ENCODE results near the gene SERGEF.

Gene SERGEF

GRCh38 chr11:17991783-17992433, 20.9 kb downstream of the SERGEF start:
- Histone ChIP-seq H3K36me3 (ENCODE audit: control insufficient read depth, insufficient read depth, low read length) (no peaks in the 10 kb centered on the region), H3K4me3 (ENCODE audit: low read depth, low read length) (no peak overlapping the region)

GRCh38 chr11:17989306-17989705, 23.5 kb downstream of the SERGEF start:
- Histone ChIP-seq H3K27me3 (ENCODE audit: control insufficient read depth, insufficient read depth, low read length) (no peaks in the 10 kb centered on the region), H3K79me2 (no peaks in the 10 kb centered on the region), H3K9ac (no peak overlapping the region), H3K4me3 (ENCODE audit: low read depth, low read length) (no peak overlapping the region), H3K36me3 (ENCODE audit: control insufficient read depth, insufficient read depth, low read length) (no peaks in the 10 kb centered on the region), H2AFZ (no peak overlapping the region), H3K9me3 (ENCODE audit: control insufficient read depth, low read length) (no peaks in the 10 kb centered on the region), H3K4me2 (ENCODE audit: low read length) (no peak overlapping the region), H3K27ac (no peak overlapping the region), H3K4me1 (peaks cover 5% of the 10 kb centered on the region)
- no peak for TF ChIP-seq CTCF (IDR thresholded peaks at IDR 0.05)

More at GRCh38 chr11:17991783-17992433, 20.9 kb downstream of the SERGEF start:
- Histone ChIP-seq H3K9ac (no peak overlapping the region), H2AFZ (no peak overlapping the region), H3K79me2 (no peaks in the 10 kb centered on the region), H3K9me3 (ENCODE audit: control insufficient read depth, low read length) (no peaks in the 10 kb centered on the region), H3K4me1 (no peaks in the 10 kb centered on the region), H3K4me2 (ENCODE audit: low read length) (no peak overlapping the region), H3K27me3 (ENCODE audit: control insufficient read depth, insufficient read depth, low read length) (no peaks in the 10 kb centered on the region), H3K27ac (no peak overlapping the region)
- TF ChIP-seq CTCF (IDR thresholded peaks at IDR 0.05): peak; percentile 69

- no peak overlapping the region for H3K4me3 ChIP-seq (ENCODE audit: low read depth, low read length)
- no peak overlapping the region for H3K27ac ChIP-seq
- no peak for TF ChIP-seq CTCF (IDR thresholded peaks at IDR 0.05)
- H3K36me3 ChIP-seq (ENCODE audit: control insufficient read depth, insufficient read depth, low read length): no peaks in the 10 kb centered on the region
- H3K27me3 ChIP-seq (ENCODE audit: control insufficient read depth, insufficient read depth, low read length): no peaks in the 10 kb centered on the region
- H3K4me2 ChIP-seq (ENCODE audit: low read length): no peak overlapping the region
- peaks cover 5% of the 10 kb centered on the region for H3K4me1 ChIP-seq
- no peak overlapping the region for H2AFZ ChIP-seq
- no peak overlapping the region for H3K9ac ChIP-seq
- no peaks in the 10 kb centered on the region for H3K79me2 ChIP-seq
- no peaks in the 10 kb centered on the region for H3K9me3 ChIP-seq (ENCODE audit: control insufficient read depth, low read length)
These were observed 24.4 kb downstream of the SERGEF start for GRCh38 chr11:17988465-17988864.

- TF ChIP-seq CTCF (IDR thresholded peaks at IDR 0.05): no peak
- H3K4me3 ChIP-seq (ENCODE audit: low read depth, low read length): no peak overlapping the region
- no peak overlapping the region for H3K4me2 ChIP-seq (ENCODE audit: low read length)
- no peaks in the 10 kb centered on the region for H3K27me3 ChIP-seq (ENCODE audit: control insufficient read depth, insufficient read depth, low read length)
- H3K27ac ChIP-seq: no peak overlapping the region
- no peaks in the 10 kb centered on the region for H3K9me3 ChIP-seq (ENCODE audit: control insufficient read depth, low read length)
- peaks cover 5% of the 10 kb centered on the region for H3K4me1 ChIP-seq
- H3K9ac ChIP-seq: no peak overlapping the region
- H2AFZ ChIP-seq: no peak overlapping the region
- H3K79me2 ChIP-seq: no peaks in the 10 kb centered on the region
- no peaks in the 10 kb centered on the region for H3K36me3 ChIP-seq (ENCODE audit: control insufficient read depth, insufficient read depth, low read length)
These were observed 25.0 kb downstream of the SERGEF start for GRCh38 chr11:17987826-17988225.

- Histone ChIP-seq H3K9me3 (ENCODE audit: control insufficient read depth, low read length) (no peaks in the 10 kb centered on the region), H3K4me1 (peaks cover 5% of the 10 kb centered on the region), H3K4me2 (ENCODE audit: low read length) (no peak overlapping the region), H3K79me2 (no peaks in the 10 kb centered on the region), H3K9ac (no peak overlapping the region), H3K36me3 (ENCODE audit: control insufficient read depth, insufficient read depth, low read length) (no peaks in the 10 kb centered on the region), H3K4me3 (ENCODE audit: low read depth, low read length) (no peak overlapping the region), H2AFZ (no peak overlapping the region), H3K27me3 (ENCODE audit: control insufficient read depth, insufficient read depth, low read length) (no peaks in the 10 kb centered on the region), H3K27ac (no peak overlapping the region)
- no peak for TF ChIP-seq CTCF (IDR thresholded peaks at IDR 0.05)
These were observed 26.1 kb downstream of the SERGEF start for GRCh38 chr11:17986711-17987220.
